Hematopoietic multipotent progenitor cell (in vitro differentiated cells): ENCODE data around the gene STOX2. TPM values are rescaled to one million over a fixed set of nuclear protein-coding genes. Genes with fewer than 3 reads are reported as not detected.

ENCODE experiments used
- DNase-seq, 3 donors: peaks; one replicate each; pipeline ENCODE4 v3.0.0-alpha.2; 2011 to 2015; ENCODE audit warnings: low read depth in 2 of 3, low spot score in 2 of 3
- total RNA-seq: library from RNA; depleted of rRNA; stranded (reverse); fragments of >200 nt; gene quantifications from one replicate; pipeline ENCODE4 v1.2.3, GENCODE V29; 2012

Gene STOX2
- total RNA-seq, 1 donor: 0.81 TPM

- no peak for DNase-seq
Measured at GRCh38 chr4:184062769-184063168, 157.7 kb downstream of the STOX2 start.

GRCh38 chr4:184064877-184065276 is 159.8 kb downstream of the STOX2 start:
- no peak for DNase-seq

- DNase-seq: no peak
Measured at GRCh38 chr4:184066584-184067300, 161.6 kb downstream of the STOX2 start.

GRCh38 chr4:184067931-184068554 is 162.9 kb downstream of the STOX2 start:
- DNase-seq: no peak

Other genes with a start within 250 kb of the STOX2 start
- 6.5 TPM for gene RWDD4, start 246.1 kb upstream of the STOX2 start, total RNA-seq
- gene TRAPPC11, start 246.0 kb upstream of the STOX2 start, total RNA-seq: 35.0 TPM